ENCODE measurements around the gene INVS.

Gene INVS

GRCh38 chr9:100281676-100282387, 182.8 kb downstream of the INVS start:
- no peak for DNase-seq (ENCODE audit: low read depth in 2 of 2)

- DNase-seq (ENCODE audit: low read depth in 2 of 2), result no peak
Observed at GRCh38 chr9:100282388-100282719, 183.3 kb downstream of the INVS start.

GRCh38 chr9:100284247-100284646, 185.2 kb downstream of the INVS start:
- DNase-seq (ENCODE audit: low read depth in 2 of 2), result no peak

GRCh38 chr9:100285080-100285479, 186.0 kb downstream of the INVS start:
- DNase-seq (ENCODE audit: low read depth in 2 of 2), result no peak

- DNase-seq (ENCODE audit: low read depth in 2 of 2), result no peak
Observed at GRCh38 chr9:100285601-100286000, 186.6 kb downstream of the INVS start.

GRCh38 chr9:100286257-100286656, 187.2 kb downstream of the INVS start:
- no peak for DNase-seq (ENCODE audit: low read depth in 2 of 2)

- no peak for DNase-seq (ENCODE audit: low read depth in 2 of 2)
Observed at GRCh38 chr9:100287186-100287585, 188.1 kb downstream of the INVS start.

- DNase-seq (ENCODE audit: low read depth in 2 of 2), result no peak
Observed at GRCh38 chr9:100290714-100291113, 191.7 kb downstream of the INVS start.

- DNase-seq (ENCODE audit: low read depth in 2 of 2), result no peak
Observed at GRCh38 chr9:100292414-100292813, 193.4 kb downstream of the INVS start.

- no peak for DNase-seq (ENCODE audit: low read depth in 2 of 2)
Observed at GRCh38 chr9:100294341-100294740, 195.3 kb downstream of the INVS start.

GRCh38 chr9:100294806-100295205, 195.8 kb downstream of the INVS start:
- DNase-seq (ENCODE audit: low read depth in 2 of 2), result no peak

GRCh38 chr9:100295240-100295639, 196.2 kb downstream of the INVS start:
- DNase-seq (ENCODE audit: low read depth in 2 of 2), result no peak

GRCh38 chr9:100296407-100296806, 197.4 kb downstream of the INVS start:
- no peak for DNase-seq (ENCODE audit: low read depth in 2 of 2)

GRCh38 chr9:100298378-100298777, 199.3 kb downstream of the INVS start:
- DNase-seq (ENCODE audit: low read depth in 2 of 2), result no peak

GRCh38 chr9:100303747-100304146, 204.7 kb downstream of the INVS start:
- DNase-seq (ENCODE audit: low read depth in 2 of 2), result no peak

GRCh38 chr9:100306283-100306682, 207.2 kb downstream of the INVS start:
- no peak for DNase-seq (ENCODE audit: low read depth in 2 of 2)

- DNase-seq (ENCODE audit: low read depth in 2 of 2), result no peak
Observed at GRCh38 chr9:100307080-100307479, 208.0 kb downstream of the INVS start.

GRCh38 chr9:100308965-100309564, 210.0 kb downstream of the INVS start:
- no peak for DNase-seq (ENCODE audit: low read depth in 2 of 2)

- DNase-seq (ENCODE audit: low read depth in 2 of 2), result no peak
Observed at GRCh38 chr9:100309992-100310391, 210.9 kb downstream of the INVS start.

GRCh38 chr9:100315561-100315960, 216.5 kb downstream of the INVS start:
- DNase-seq (ENCODE audit: low read depth in 2 of 2), result no peak

- DNase-seq (ENCODE audit: low read depth in 2 of 2), result no peak
Observed at GRCh38 chr9:100317706-100318105, 218.7 kb downstream of the INVS start.

- DNase-seq (ENCODE audit: low read depth in 2 of 2), result no peak
Observed at GRCh38 chr9:100322954-100323536, 224.0 kb downstream of the INVS start.

GRCh38 chr9:100324594-100325200, 225.7 kb downstream of the INVS start:
- DNase-seq (ENCODE audit: low read depth in 2 of 2), result no peak
